Liver (tissue), 9 donors: ENCODE results near the gene KIRREL3. TPM values are rescaled to one million over a fixed set of nuclear protein-coding genes. Genes with fewer than 3 reads are reported as not detected.

Experiments
- DNase-seq: peaks from one replicate; pipeline ENCODE4 v3.0.0-alpha.2; 2017; ENCODE audit warnings: low spot score
- H3K27ac ChIP-seq, 2 donors: one replicate each; pipeline ENCODE4 v1.7.0; 2013; ENCODE audit warnings: inconsistent platforms in 2 of 2, low read length in 2 of 2, control low read depth in 1 of 2, low read depth in 1 of 2, mild to moderate bottlenecking in 1 of 2
- H3K27me3 ChIP-seq, 4 donors: one replicate each; pipeline versions ENCODE4 v1.6.1 to v1.7.0; 2013; ENCODE audit warnings: low read length in 3 of 4, inconsistent platforms in 1 of 4, mild to moderate bottlenecking in 1 of 4, moderate library complexity in 1 of 4; ENCODE audit not compliant: control insufficient read depth in 4 of 4, insufficient read depth in 4 of 4
- H3K36me3 ChIP-seq, 4 donors: one replicate each; pipeline versions ENCODE4 v1.6.1 to v1.7.0; 2013; ENCODE audit warnings: low read length in 3 of 4, mild to moderate bottlenecking in 3 of 4, low read depth in 1 of 4, moderate library complexity in 1 of 4; ENCODE audit not compliant: control insufficient read depth in 4 of 4, insufficient read depth in 3 of 4
- H3K4me1 ChIP-seq, 4 donors: one replicate each; pipeline versions ENCODE4 v1.6.1 to v1.7.0; 2013; ENCODE audit warnings: low read length in 3 of 4, mild to moderate bottlenecking in 3 of 4, moderate library complexity in 1 of 4; ENCODE audit not compliant: control insufficient read depth in 4 of 4, insufficient read depth in 4 of 4
- H3K4me3 ChIP-seq, 3 donors: one replicate each; pipeline versions ENCODE4 v1.6.1 to v1.7.0; 2013; ENCODE audit warnings: low read length in 3 of 3, control low read depth in 1 of 3, low read depth in 1 of 3, mild to moderate bottlenecking in 1 of 3
- H3K9ac ChIP-seq, 2 donors: one replicate each; pipeline ENCODE4 v1.7.0; 2013; ENCODE audit warnings: low read length in 2 of 2, mild to moderate bottlenecking in 2 of 2, moderate library complexity in 2 of 2, control low read depth in 1 of 2, low read depth in 1 of 2
- H3K9me3 ChIP-seq, 4 donors: one replicate each; pipeline versions ENCODE4 v1.6.1 to v1.7.0; 2013; ENCODE audit warnings: low read length in 3 of 4; ENCODE audit not compliant: control insufficient read depth in 4 of 4
- EGR1 ChIP-seq, 2 donors: IDR thresholded peaks; 2 replicates each; pipeline ENCODE4 v1.6.1; 2016 to 2018; ENCODE audit warnings: antibody characterized with exemption in 2 of 2, low read depth in 2 of 2
- FOXA1 ChIP-seq: IDR thresholded peaks from 2 replicates; pipeline ENCODE4 v1.6.1; 2016; ENCODE audit warnings: antibody characterized with exemption
- FOXA2 ChIP-seq: IDR thresholded peaks from 2 replicates; pipeline ENCODE4 v1.6.1; 2016; ENCODE audit warnings: antibody characterized with exemption
- GABPA ChIP-seq, 2 donors: IDR thresholded peaks in 1 of 2; conservative IDR thresholded peaks in 1 of 2; 2 replicates each; pipeline ENCODE4 v1.6.1; 2016; ENCODE audit warnings: antibody characterized with exemption in 2 of 2, mild to moderate bottlenecking in 1 of 2, moderate library complexity in 1 of 2
- HNF4A ChIP-seq, 2 donors: conservative IDR thresholded peaks; 2 replicates each; pipeline ENCODE4 v1.6.1; 2016; ENCODE audit warnings: antibody characterized with exemption in 2 of 2, mild to moderate bottlenecking in 2 of 2
- HNF4G ChIP-seq: IDR thresholded peaks from 2 replicates; pipeline ENCODE4 v1.6.1; 2016; ENCODE audit warnings: antibody characterized with exemption
- JUND ChIP-seq, 2 donors: IDR thresholded peaks; 2 replicates each; pipeline ENCODE4 v1.6.1; 2016; ENCODE audit warnings: antibody characterized with exemption in 2 of 2
- NR2F2 ChIP-seq: IDR thresholded peaks from 2 replicates; pipeline ENCODE4 v1.6.1; 2016; ENCODE audit warnings: antibody characterized with exemption
- RAD21 ChIP-seq, 2 donors: IDR thresholded peaks; 2 replicates each; pipeline ENCODE4 v1.6.1; 2016; ENCODE audit warnings: antibody characterized with exemption in 2 of 2, mild to moderate bottlenecking in 2 of 2
- RXRA ChIP-seq, 2 donors: IDR thresholded peaks; 2 replicates each; pipeline ENCODE4 v1.6.1; 2017 to 2018; ENCODE audit warnings: antibody characterized with exemption in 2 of 2, mild to moderate bottlenecking in 1 of 2
- SP1 ChIP-seq: IDR thresholded peaks from 2 replicates; pipeline ENCODE4 v1.6.1; 2018; ENCODE audit warnings: antibody characterized with exemption, mild to moderate bottlenecking
- TAF1 ChIP-seq: conservative IDR thresholded peaks from 2 replicates; pipeline ENCODE4 v1.6.1; 2016; ENCODE audit warnings: antibody characterized with exemption, mild to moderate bottlenecking
- YY1 ChIP-seq: IDR thresholded peaks from 2 replicates; pipeline ENCODE4 v1.6.1; 2016; ENCODE audit warnings: antibody characterized with exemption, mild to moderate bottlenecking
- WGBS: extraction: QIAGEN DNeasy Blood & Tissue Kit; methylation state at CpG from one replicate; pipeline ENCODE4 v1.1.7; 2013; 5-methylcytosine and 5-hydroxymethylcytosine counted together
- polyA plus RNA-seq, 2 donors: library from polyadenylated mRNA; stranded (reverse) in 1 of 2; unstranded in 1 of 2; fragments of 200-250 nt in 1 of 2; fragments of >200 nt in 1 of 2; fragmentation: Nextera tagmentation in 1 of 2; extraction: Ambion mirVana in 1 of 2; gene quantifications; one replicate each; pipeline versions ENCODE4 v1.2.1 to v1.2.3, GENCODE V29; 2013 to 2015
- total RNA-seq, 2 donors: library from RNA; depleted of rRNA; stranded (reverse); fragments of >200 nt; gene quantifications; one replicate each; pipeline ENCODE4 v1.2.3, GENCODE V29; 2014
- TF ChIP-seq, protein P1 (sequence below): IDR thresholded peaks from 2 replicates; pipeline ENCODE4 v1.6.1; 2016; ENCODE audit warnings: antibody characterized with exemption
- TF ChIP-seq, protein P2 (sequence below): fragments of 150-350 bp; IDR thresholded peaks from 2 replicates; pipeline ENCODE4 v1.5.1; 2017; ENCODE audit warnings: improper control_type of control experiment, low read depth, low read length; ENCODE audit not compliant: missing input control
- TF ChIP-seq, protein P3 (sequence below): IDR thresholded peaks from 2 replicates; pipeline ENCODE4 v1.6.1; 2016; ENCODE audit warnings: antibody characterized with exemption
- TF ChIP-seq, protein P4 (sequence below): IDR thresholded peaks from 2 replicates; pipeline ENCODE4 v1.6.1; 2016; ENCODE audit warnings: antibody characterized with exemption
- TF ChIP-seq, protein P5 (sequence below): IDR thresholded peaks from 2 replicates; pipeline ENCODE4 v1.6.1; 2016; ENCODE audit warnings: antibody characterized with exemption, mild to moderate bottlenecking
- donor health status: healthy.
- donor health status: healthy.
- donor health status: healthy.
- donor health status: healthy.
- donor health status: healthy.

The KIRREL3 gene
- total and polyA plus RNA-seq, 4 donors, result 0.03 to 0.29 (median 0.08) TPM; not detected in 1

DNA sequence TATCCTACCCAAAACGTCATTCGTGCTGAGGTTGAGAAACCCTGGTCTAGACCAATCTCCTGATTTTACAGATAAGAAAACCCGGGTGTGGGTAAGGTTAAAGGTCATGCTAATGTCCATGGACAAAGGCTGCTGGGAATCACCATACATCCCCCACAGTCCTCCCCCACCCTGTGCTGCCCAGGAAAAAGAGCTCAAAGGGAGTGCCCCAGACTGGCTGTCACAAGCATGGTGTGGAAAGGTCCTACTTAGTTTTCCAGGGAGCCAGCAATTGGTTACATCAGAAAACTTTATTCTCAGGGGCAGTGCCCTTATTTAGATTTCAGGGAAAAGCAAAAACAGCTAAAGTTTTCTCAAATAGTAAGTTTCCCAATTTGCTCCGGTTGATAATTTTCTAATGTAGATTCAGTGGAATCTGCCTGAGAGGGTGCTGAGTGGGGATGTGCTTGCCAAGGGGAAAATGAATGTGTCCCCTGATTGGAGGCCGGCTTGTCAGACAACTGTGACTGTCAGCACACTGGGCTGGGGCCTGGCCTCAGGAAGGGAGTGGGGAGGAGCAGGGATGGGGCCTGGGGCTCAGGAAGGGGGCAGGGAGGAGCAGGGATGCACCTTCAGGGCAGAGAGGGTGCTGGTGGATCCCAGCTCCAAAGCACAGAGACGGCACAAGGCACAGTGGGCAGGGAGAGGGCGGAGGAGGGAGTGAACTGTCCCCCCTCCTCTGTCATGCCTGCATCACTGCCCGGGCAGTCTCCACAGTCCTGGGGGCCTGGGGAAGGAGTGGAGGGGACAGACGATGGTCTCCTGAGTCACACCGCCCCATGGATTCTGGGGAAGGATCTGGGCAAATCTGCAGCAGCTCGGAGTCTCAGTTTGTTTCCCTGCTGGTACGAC is 263.6 kb downstream of the KIRREL3 start:
- Histone ChIP-seq H3K27me3 (no peaks in the 10 kb centered on the region), H3K9ac (no peak overlapping the region), H3K27ac (no peak overlapping the region), H3K9me3 (no peaks in the 10 kb centered on the region), H3K4me3 (no peak overlapping the region), H3K4me1 (no peaks in the 10 kb centered on the region), H3K36me3 (no peaks in the 10 kb centered on the region)
- DNase-seq, result no peak
- 65% methylated on average over 12 of the region's 12 CpGs for WGBS
- TF ChIP-seq JUND (IDR thresholded peaks at IDR 0.05), result no peak
- TF ChIP-seq, protein P1, sequence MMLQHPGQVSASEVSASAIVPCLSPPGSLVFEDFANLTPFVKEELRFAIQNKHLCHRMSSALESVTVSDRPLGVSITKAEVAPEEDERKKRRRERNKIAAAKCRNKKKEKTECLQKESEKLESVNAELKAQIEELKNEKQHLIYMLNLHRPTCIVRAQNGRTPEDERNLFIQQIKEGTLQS, result no peak
- no peak for TF ChIP-seq RXRA (IDR thresholded peaks at IDR 0.05)
- TF ChIP-seq, protein P2, sequence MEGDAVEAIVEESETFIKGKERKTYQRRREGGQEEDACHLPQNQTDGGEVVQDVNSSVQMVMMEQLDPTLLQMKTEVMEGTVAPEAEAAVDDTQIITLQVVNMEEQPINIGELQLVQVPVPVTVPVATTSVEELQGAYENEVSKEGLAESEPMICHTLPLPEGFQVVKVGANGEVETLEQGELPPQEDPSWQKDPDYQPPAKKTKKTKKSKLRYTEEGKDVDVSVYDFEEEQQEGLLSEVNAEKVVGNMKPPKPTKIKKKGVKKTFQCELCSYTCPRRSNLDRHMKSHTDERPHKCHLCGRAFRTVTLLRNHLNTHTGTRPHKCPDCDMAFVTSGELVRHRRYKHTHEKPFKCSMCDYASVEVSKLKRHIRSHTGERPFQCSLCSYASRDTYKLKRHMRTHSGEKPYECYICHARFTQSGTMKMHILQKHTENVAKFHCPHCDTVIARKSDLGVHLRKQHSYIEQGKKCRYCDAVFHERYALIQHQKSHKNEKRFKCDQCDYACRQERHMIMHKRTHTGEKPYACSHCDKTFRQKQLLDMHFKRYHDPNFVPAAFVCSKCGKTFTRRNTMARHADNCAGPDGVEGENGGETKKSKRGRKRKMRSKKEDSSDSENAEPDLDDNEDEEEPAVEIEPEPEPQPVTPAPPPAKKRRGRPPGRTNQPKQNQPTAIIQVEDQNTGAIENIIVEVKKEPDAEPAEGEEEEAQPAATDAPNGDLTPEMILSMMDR, result no peak
- no peak for TF ChIP-seq NR2F2
- no peak for TF ChIP-seq RAD21 (IDR thresholded peaks at IDR 0.05)

DNA sequence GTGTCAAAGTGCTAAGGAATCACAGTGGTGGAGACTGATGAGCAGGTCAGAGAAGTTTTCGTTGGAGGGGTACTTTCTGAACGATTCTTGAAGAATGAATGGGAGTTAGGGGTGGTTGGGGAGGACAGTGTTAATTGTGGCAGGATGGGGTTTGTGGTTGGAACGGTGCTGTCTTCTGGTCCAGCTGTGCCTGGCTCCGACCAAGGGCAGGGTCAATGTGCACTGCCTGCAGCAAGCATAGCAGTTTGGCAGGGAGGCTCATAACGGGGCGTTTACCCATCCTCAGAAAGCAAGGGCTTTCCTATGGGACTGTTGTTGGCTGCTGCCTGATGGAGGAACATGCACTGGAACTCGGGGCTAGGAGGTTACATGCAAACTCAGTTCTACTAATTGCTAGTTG is 265.8 kb downstream of the KIRREL3 start:
- WGBS, result 65% methylated on average over 7 of the region's 7 CpGs

More for the DNA sequence above, 265.8 kb downstream of the KIRREL3 start:
- Histone ChIP-seq H3K9me3 (no peaks in the 10 kb centered on the region), H3K4me1 (no peaks in the 10 kb centered on the region), H3K4me3 (no peak overlapping the region), H3K9ac (no peak overlapping the region), H3K36me3 (no peaks in the 10 kb centered on the region), H3K27me3 (no peaks in the 10 kb centered on the region), H3K27ac (no peak overlapping the region)
- no peak for TF ChIP-seq HNF4A (conservative IDR thresholded peaks at IDR 0.05)
- no peak for TF ChIP-seq TAF1
- TF ChIP-seq YY1, result no peak
- TF ChIP-seq FOXA2, result no peak
- TF ChIP-seq SP1, result no peak
- TF ChIP-seq, protein P3, sequence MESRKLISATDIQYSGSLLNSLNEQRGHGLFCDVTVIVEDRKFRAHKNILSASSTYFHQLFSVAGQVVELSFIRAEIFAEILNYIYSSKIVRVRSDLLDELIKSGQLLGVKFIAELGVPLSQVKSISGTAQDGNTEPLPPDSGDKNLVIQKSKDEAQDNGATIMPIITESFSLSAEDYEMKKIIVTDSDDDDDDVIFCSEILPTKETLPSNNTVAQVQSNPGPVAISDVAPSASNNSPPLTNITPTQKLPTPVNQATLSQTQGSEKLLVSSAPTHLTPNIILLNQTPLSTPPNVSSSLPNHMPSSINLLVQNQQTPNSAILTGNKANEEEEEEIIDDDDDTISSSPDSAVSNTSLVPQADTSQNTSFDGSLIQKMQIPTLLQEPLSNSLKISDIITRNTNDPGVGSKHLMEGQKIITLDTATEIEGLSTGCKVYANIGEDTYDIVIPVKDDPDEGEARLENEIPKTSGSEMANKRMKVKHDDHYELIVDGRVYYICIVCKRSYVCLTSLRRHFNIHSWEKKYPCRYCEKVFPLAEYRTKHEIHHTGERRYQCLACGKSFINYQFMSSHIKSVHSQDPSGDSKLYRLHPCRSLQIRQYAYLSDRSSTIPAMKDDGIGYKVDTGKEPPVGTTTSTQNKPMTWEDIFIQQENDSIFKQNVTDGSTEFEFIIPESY, result no peak
- TF ChIP-seq, protein P2, result no peak
- no peak for TF ChIP-seq NR2F2
- no peak for TF ChIP-seq HNF4G
- no peak for TF ChIP-seq GABPA (IDR thresholded peaks at IDR 0.05 in 1 of 2, conservative IDR thresholded peaks at IDR 0.05 in 1 of 2)
- TF ChIP-seq RXRA (IDR thresholded peaks at IDR 0.05), result no peak
- TF ChIP-seq, protein P4, sequence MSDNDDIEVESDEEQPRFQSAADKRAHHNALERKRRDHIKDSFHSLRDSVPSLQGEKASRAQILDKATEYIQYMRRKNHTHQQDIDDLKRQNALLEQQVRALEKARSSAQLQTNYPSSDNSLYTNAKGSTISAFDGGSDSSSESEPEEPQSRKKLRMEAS, result no peak
- TF ChIP-seq, protein P1, result no peak
- TF ChIP-seq JUND (IDR thresholded peaks at IDR 0.05), result no peak
- no peak for TF ChIP-seq FOXA1
- TF ChIP-seq, protein P5, sequence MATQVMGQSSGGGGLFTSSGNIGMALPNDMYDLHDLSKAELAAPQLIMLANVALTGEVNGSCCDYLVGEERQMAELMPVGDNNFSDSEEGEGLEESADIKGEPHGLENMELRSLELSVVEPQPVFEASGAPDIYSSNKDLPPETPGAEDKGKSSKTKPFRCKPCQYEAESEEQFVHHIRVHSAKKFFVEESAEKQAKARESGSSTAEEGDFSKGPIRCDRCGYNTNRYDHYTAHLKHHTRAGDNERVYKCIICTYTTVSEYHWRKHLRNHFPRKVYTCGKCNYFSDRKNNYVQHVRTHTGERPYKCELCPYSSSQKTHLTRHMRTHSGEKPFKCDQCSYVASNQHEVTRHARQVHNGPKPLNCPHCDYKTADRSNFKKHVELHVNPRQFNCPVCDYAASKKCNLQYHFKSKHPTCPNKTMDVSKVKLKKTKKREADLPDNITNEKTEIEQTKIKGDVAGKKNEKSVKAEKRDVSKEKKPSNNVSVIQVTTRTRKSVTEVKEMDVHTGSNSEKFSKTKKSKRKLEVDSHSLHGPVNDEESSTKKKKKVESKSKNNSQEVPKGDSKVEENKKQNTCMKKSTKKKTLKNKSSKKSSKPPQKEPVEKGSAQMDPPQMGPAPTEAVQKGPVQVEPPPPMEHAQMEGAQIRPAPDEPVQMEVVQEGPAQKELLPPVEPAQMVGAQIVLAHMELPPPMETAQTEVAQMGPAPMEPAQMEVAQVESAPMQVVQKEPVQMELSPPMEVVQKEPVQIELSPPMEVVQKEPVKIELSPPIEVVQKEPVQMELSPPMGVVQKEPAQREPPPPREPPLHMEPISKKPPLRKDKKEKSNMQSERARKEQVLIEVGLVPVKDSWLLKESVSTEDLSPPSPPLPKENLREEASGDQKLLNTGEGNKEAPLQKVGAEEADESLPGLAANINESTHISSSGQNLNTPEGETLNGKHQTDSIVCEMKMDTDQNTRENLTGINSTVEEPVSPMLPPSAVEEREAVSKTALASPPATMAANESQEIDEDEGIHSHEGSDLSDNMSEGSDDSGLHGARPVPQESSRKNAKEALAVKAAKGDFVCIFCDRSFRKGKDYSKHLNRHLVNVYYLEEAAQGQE, result no peak
- no peak for TF ChIP-seq EGR1 (IDR thresholded peaks at IDR 0.05; ENCODE audit: low read depth in 2 of 2)
- no peak for TF ChIP-seq RAD21 (IDR thresholded peaks at IDR 0.05)
- no peak for DNase-seq
